SHP77 treated with DMSO at 0.1 percent for 48 hours (cell line): ENCODE measurements around the gene TRIM32.
A peak's percentile ranks its signal among the peaks of the same experiment; 100 is the strongest.
"Not testable (repeated sequence)": the region's sequence is repeated elsewhere in the genome, so short reads cannot be mapped to it uniquely, and the experiment has no call there.

Source experiments
- DNase-seq: peaks from one replicate; lab custom pipeline; 2025; lab: John Stamatoyannopoulos, UW

Gene TRIM32

GRCh38 chr9:116674210-116674980 lies 12.7 kb upstream of the TRIM32 start:
- DNase-seq: no peak

DNA sequence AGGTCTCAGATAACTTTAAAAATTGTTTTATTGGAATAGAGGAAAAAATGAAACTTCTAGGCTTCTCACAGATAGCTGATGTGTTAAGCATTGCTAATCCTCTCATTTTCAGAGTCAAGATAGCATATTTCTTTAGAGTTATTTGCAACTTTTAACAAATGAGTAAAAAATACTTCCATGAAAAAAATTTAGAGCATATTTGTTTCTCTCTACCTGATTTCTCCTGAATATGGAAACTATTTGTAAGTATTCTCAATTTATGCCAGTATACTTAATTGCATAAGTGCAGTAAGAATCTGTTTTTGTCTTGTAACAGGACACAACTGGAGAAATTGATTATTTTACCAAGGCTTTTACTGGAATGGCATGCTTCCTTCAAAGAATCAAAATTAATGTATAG lies 3.6 kb upstream of the TRIM32 start:
- DNase-seq: no peak

GRCh38 chr9:116685166-116685565 lies 1.9 kb upstream of the TRIM32 start:
- DNase-seq: no peak

- no peak for DNase-seq
Observed at GRCh38 chr9:116686135-116686534, 970 bp upstream of the TRIM32 start.

DNA sequence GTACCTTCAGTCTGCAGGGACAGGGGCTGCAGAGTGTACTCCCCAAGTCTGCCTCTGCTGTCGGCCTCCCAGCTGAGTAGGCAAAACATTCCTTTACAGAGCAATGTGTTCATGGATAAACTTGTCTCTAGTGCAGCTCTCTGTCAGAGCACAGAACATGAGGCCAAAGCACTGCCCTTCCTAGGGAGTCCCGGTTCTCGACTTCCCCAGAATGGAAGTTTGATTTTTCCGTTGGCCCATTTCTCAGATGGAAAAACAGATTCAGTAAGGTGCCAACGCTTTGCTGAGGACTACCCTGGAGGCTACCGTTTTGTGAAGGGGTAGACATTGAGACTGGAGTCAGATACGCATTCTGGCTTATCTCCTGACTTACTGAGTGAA lies 422 bp upstream of the TRIM32 start:
- DNase-seq: peak; percentile 53

GRCh38 chr9:116687754-116688135 lies 640 bp downstream of the TRIM32 start:
- DNase-seq: no peak

- DNase-seq: no peak
Observed at GRCh38 chr9:116688806-116689485, 1.8 kb downstream of the TRIM32 start.

DNA sequence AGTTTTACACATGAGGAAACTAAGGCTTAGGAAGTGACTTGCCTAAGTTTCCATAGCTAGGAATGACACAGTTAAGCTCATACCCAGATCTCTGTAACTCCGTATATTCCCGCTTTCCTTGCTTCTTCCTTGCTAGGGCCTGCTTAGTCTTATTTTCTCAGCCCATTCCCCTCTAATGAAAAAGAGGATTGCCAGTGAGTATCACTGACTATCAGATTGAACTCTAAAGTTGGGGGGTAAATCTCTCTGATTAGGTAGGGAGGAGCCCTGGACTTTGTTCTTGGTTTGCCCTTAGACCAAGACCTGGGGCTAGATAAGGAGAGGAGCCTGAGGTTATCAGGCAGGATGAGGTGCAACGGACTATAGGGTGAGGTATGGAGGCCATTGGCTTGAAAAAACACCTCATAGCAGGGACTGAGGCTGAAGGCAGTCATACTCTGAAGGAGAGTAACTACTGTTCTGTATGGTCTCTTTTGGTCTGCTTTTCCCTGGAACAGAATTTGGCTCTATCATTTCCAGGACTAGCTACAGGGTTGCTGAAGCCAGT lies 2.5 kb downstream of the TRIM32 start:
- no peak for DNase-seq

- DNase-seq: not testable (repeated sequence)
Observed at GRCh38 chr9:116690805-116691204, 3.7 kb downstream of the TRIM32 start.

GRCh38 chr9:116691607-116692006 lies 4.5 kb downstream of the TRIM32 start:
- no peak for DNase-seq

DNA sequence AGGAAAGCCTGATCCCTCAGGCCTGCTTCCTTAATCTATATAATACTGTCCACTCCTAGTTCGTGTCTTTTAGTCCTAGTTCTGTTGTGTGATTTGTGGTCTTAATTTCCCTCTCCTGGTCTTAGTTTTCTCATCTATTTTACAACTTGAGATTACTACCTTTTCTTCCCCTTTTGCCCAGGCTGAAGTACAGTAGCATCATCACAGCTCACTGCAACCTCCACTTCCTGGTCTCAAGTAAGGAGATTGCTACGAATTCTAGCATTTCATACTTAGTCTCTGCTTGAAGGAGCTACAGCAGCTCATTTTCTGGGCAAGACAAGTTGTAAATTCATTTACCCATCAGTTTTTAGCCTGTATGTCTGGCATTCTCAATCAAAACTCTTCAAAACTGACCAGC lies 5.5 kb downstream of the TRIM32 start:
- DNase-seq: no peak

- no peak for DNase-seq
Observed at GRCh38 chr9:116693233-116693731, 6.2 kb downstream of the TRIM32 start.

DNA sequence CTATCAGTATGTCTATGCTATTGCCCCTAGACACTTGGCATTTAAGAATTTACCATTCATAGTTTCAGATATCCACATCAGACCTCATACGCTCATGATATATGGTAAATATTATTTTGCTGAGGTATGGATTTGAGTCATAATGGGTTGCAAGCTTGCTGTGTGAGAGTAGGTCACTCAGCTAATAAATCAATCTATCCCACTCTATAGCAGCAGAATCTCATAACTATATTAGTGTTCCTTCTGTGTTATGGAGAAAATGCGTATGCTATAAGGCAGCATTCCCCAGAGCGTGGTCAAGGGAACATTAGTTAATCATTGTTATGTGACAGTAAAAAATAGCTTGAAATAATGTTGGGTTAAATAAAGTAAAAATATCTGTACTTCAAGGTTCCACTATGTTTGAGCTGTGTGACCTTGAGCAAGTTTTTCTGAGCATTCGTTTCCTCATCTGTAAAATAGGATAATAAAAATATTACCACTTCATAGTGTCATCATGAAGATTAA lies 7.7 kb downstream of the TRIM32 start:
- DNase-seq: no peak

DNA sequence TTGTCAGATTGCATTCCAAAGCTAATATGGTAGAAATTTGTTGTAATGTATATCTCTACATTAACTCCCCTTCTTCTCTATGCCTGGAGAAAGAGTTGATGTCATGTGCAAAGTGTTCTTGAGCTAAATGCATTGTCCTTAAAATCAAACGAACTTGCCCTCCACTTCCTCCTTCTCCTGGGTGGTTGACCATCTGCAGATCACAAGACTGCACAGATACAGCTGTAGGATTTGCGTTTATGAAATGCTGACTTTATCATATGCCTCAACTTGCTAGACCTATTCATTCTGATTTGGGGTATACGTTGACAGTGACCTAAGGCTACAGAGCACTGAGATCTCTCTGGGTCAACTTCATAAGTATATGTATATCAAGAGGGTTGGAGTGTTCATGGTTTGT lies 8.3 kb downstream of the TRIM32 start:
- no peak for DNase-seq

GRCh38 chr9:116697362-116697761 lies 10.3 kb downstream of the TRIM32 start:
- DNase-seq: no peak

GRCh38 chr9:116697887-116698286 lies 10.8 kb downstream of the TRIM32 start:
- DNase-seq: no peak

DNA sequence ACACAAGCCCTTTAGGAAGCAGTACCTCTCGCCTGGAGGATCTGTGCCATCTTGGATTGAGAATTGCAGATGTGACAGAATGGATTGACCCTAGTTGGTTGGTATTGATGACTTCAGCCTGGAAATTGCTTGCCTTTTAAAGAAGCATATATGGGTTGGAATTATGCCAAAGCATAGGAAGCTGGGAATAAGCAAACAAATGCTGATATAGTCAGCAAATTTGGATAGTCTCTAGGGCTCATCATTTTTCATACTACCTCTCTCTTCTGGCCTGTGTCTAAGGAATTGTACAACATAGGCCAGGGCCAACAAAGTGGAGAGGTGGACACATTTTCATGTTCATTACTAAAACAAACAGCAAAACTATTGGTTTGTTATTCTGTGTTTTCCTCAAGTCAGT lies 13.2 kb downstream of the TRIM32 start:
- DNase-seq: no peak

DNA sequence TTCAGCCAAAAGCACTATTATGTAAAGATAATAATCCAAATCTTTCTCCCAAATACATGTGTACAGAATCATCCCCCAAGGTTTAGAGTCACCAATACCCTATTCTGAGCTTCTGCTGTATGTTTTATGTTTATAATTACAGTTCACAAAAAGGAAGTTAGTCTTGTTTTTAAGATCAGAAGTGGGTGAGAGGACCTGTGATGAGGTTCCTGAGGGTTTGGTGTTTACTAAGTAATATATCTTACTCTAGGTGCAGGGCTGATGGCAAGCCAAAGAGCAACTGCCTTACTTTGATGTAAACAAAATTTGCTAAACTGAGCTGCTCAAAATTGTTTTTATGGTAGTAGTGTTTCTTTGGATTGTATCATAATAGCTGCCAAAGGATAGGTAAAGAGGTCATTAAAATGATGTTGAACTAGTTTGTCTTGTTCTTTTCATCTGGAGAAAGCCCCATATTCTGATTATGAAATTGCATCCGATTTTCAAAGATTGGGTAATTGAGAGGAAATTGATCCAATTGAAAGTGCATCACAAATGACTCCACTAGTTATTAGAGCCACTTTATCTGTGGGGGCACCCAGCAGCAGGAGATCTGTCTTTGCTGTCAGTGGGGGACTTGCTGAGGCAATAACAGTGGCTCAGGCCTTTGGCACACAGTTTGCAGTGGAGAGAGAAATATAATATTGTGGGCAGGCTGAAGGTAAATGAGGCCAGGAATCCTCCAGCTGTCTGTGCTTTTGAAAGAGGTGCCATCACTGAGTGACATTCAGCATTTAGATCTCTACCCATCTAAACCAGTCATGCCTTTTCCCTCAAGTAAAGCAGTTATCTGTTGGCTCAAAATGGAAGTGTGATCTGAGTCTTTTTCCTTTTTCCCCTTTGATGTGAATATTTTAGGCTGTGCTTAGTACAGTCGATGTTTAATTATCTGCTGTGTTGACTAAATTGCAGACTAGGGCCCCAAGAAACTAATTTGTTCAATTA lies 14.1 kb downstream of the TRIM32 start:
- no peak for DNase-seq

GRCh38 chr9:116701940-116702642 lies 15.0 kb downstream of the TRIM32 start:
- DNase-seq: no peak

GRCh38 chr9:116703634-116704033 lies 16.5 kb downstream of the TRIM32 start:
- no peak for DNase-seq

DNA sequence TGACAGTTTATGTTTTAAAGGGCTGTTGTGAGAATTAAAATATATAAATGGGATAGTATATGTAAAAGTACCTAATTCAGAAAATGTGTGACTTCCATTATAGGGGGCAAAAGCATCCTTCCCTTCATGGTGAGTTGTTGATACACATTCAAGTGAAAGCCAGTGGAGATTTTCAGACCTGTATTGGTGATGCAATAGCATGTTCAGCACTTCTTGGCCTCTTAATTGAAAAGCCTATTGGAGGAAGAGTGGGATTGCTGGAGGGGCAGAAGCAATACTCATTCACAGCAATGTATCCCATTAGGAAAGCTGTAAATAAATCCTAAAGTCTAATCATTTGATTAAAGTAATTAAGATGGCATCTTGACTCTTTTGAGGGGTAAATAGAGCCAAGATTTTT lies 17.4 kb downstream of the TRIM32 start:
- no peak for DNase-seq
